GM23248 (cell line): ENCODE measurements around the gene MAT2A.

ENCODE experiments used
- EZH2 ChIP-seq: fragments of 200-600 bp; sonication (generic); IDR thresholded peaks from 2 replicates; pipeline ENCODE4 v1.6.1; 2018; ENCODE audit warnings: antibody characterized with exemption, mild to moderate bottlenecking; ENCODE audit not compliant: insufficient read depth, poor library complexity, severe bottlenecking
- EZH2phosphoT487 ChIP-seq: fragments of 200-600 bp; sonication (generic); IDR thresholded peaks from 2 replicates; pipeline ENCODE4 v1.6.1; 2018; ENCODE audit warnings: antibody characterized with exemption, moderate library complexity, mild to moderate bottlenecking, low read depth; ENCODE audit not compliant: insufficient read depth

DNA sequence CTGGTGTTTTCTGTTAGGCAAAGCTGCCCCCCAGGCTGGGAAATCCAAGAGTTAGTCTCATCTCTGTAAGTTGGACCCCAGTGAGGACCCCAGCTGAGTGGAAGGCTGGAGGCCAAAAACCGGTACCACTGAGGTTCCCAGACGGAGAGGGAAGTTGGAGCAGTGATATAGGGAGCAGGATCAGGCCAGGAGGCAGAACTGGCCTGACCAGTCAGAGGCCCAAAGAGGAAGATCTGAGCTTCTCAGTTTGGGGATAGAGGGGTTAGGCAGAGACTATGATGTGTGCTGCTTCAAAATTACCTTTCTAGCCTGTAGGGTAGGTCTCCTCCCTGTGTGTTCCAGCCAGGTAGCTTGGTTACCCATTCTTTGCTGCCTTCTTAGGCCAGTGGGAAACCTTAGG lies 52.0 kb downstream of the MAT2A start:
- TF ChIP-seq EZH2 (no peak), EZH2phosphoT487 (no peak)
